CD14-positive monocyte (primary cell): ENCODE measurements around the gene PROZ. TPM values are rescaled to one million over a fixed set of nuclear protein-coding genes. Genes with fewer than 3 reads are reported as not detected.

ENCODE experiments used
- DNase-seq, 3 donors: peaks; one replicate each; pipeline ENCODE4 v3.0.0-alpha.2; 2011 to 2022
- H2AFZ ChIP-seq: 2 replicates; pipeline ENCODE4 v1.6.0; 2012; ENCODE audit warnings: mild to moderate bottlenecking, low read depth, low read length, inconsistent platforms; ENCODE audit not compliant: insufficient read depth, poor library complexity, severe bottlenecking
- H3K27ac ChIP-seq, 2 donors: 1 replicate in 1 of 2; 2 replicates in 1 of 2; pipeline ENCODE4 v1.5.1; 2012 to 2013; ENCODE audit warnings: low read length in 2 of 2, control low read depth in 1 of 2, inconsistent platforms in 1 of 2, low read depth in 1 of 2, mild to moderate bottlenecking in 1 of 2
- H3K27me3 ChIP-seq, 2 donors: one replicate each; pipeline versions ENCODE4 v1.6.0 to v1.6.1; 2011 to 2013; ENCODE audit warnings: low read length in 2 of 2; ENCODE audit not compliant: control insufficient read depth in 2 of 2, insufficient read depth in 2 of 2
- H3K36me3 ChIP-seq, 2 donors: replicated peaks in 1 of 2; 1 replicate in 1 of 2; 2 replicates in 1 of 2; pipeline versions ENCODE4 v1.5.1 to v1.6.1; 2012 to 2013; ENCODE audit warnings: low read length in 2 of 2, control low read depth in 1 of 2, inconsistent platforms in 1 of 2, mild to moderate bottlenecking in 1 of 2; ENCODE audit not compliant: insufficient read depth in 2 of 2, control insufficient read depth in 1 of 2
- H3K4me1 ChIP-seq, 2 donors: 1 replicate in 1 of 2; 2 replicates in 1 of 2; pipeline versions ENCODE4 v1.5.1 to v1.6.1; 2012 to 2013; ENCODE audit warnings: low read length in 2 of 2, control low read depth in 1 of 2, inconsistent platforms in 1 of 2, mild to moderate bottlenecking in 1 of 2, moderate library complexity in 1 of 2; ENCODE audit not compliant: insufficient read depth in 2 of 2, control insufficient read depth in 1 of 2
- H3K4me2 ChIP-seq: replicated peaks from 2 replicates; pipeline ENCODE3; 2012; ENCODE audit warnings: low read length, moderate library complexity, mild to moderate bottlenecking; ENCODE audit not compliant: poor library complexity, severe bottlenecking; ENCODE audit errors: extremely low read depth
- H3K4me3 ChIP-seq, 3 experiments: fragments of 200-600 bp in 1 of 3; sonication (generic) in 1 of 3; replicated peaks in 1 of 3; 1 replicate in 2 of 3; 2 replicates in 1 of 3; pipeline ENCODE4 v1.5.1; 2011 to 2013; ENCODE audit warnings: low read length in 3 of 3, mild to moderate bottlenecking in 3 of 3, control low read depth in 2 of 3, low read depth in 2 of 3, inconsistent platforms in 1 of 3, moderate library complexity in 1 of 3
- H3K79me2 ChIP-seq: 2 replicates; pipeline ENCODE4 v1.6.0; 2012; ENCODE audit warnings: mild to moderate bottlenecking, control low read depth, inconsistent platforms, low read length, moderate library complexity; ENCODE audit not compliant: insufficient read depth
- H3K9ac ChIP-seq: 2 replicates; pipeline ENCODE4 v1.6.0; 2017; ENCODE audit warnings: low read length, mild to moderate bottlenecking; ENCODE audit not compliant: insufficient read depth, poor library complexity, severe bottlenecking
- H3K9me3 ChIP-seq, 2 donors: replicated peaks in 1 of 2; 1 replicate in 1 of 2; 2 replicates in 1 of 2; pipeline versions ENCODE4 v1.5.1 to v1.6.1; 2012 to 2013; ENCODE audit warnings: low read length in 2 of 2, control low read depth in 1 of 2; ENCODE audit not compliant: control insufficient read depth in 1 of 2, insufficient read depth in 1 of 2
- H4K20me1 ChIP-seq: 2 replicates; pipeline ENCODE4 v1.6.0; 2012; ENCODE audit warnings: mild to moderate bottlenecking, low read length, control low read depth, moderate library complexity; ENCODE audit not compliant: insufficient read depth
- H3K27ac Mint-ChIP-seq, 7 donors: one replicate each; pipeline ENCODE4 v1.8.0; 2020; ENCODE audit warnings: mild to moderate bottlenecking in 7 of 7, mixed read lengths in 7 of 7, moderate library complexity in 6 of 7, inconsistent platforms in 2 of 7
- H3K27me3 Mint-ChIP-seq, 3 donors: one replicate each; pipeline ENCODE4 v1.8.0; 2021 to 2022; ENCODE audit warnings: low read depth in 3 of 3, mild to moderate bottlenecking in 3 of 3, mixed read lengths in 3 of 3, moderate library complexity in 3 of 3, inconsistent platforms in 1 of 3
- H3K36me3 Mint-ChIP-seq, 2 donors: one replicate each; pipeline ENCODE4 v1.8.0; 2020; ENCODE audit warnings: mixed read lengths in 2 of 2, inconsistent platforms in 1 of 2, mild to moderate bottlenecking in 1 of 2
- H3K4me1 Mint-ChIP-seq: one replicate; pipeline ENCODE4 v1.8.0; 2020; ENCODE audit warnings: mild to moderate bottlenecking, mixed read lengths
- H3K4me3 Mint-ChIP-seq, 2 donors: one replicate each; pipeline ENCODE4 v1.8.0; 2020; ENCODE audit warnings: mild to moderate bottlenecking in 2 of 2, mixed read lengths in 2 of 2, moderate library complexity in 1 of 2
- H3K9me3 Mint-ChIP-seq, 7 donors: one replicate each; pipeline ENCODE4 v1.8.0; 2020 to 2022; ENCODE audit warnings: mixed read lengths in 7 of 7, mild to moderate bottlenecking in 6 of 7, moderate library complexity in 6 of 7, inconsistent platforms in 2 of 7
- WGBS: methylation state at CpG from one replicate; pipeline ENCODE4 v1.1.5; 2013; ENCODE audit warnings: missing lambda C conversion rate; ENCODE audit not compliant: insufficient coverage; 5-methylcytosine and 5-hydroxymethylcytosine counted together
- intact Hi-C, 2 donors: fragments of 100-400 bp; cut with micrococcal nuclease; formaldehyde crosslinking; loops; one replicate each; pipeline versions ENCODE4 v1.15.0 to v1.15.1; 2023
- polyA plus RNA-seq, 3 donors: library from polyadenylated mRNA; depleted of rRNA in 1 of 3; unstranded in 2 of 3; stranded (reverse) in 1 of 3; fragments of 300-500 nt in 2 of 3; fragments of >200 nt in 1 of 3; fragmentation: Illumina TruSeq in 2 of 3; gene quantifications; 1 replicate in 2 of 3; 2 replicates in 1 of 3; pipeline ENCODE4 v1.2.3, GENCODE V29; 2012 to 2021
- TF ChIP-seq, protein P1 (sequence below): fragments of 200-600 bp; IDR thresholded peaks from one replicate; pipeline ENCODE4 v1.8.0; 2022; ENCODE audit warnings: antibody characterized with exemption, mild to moderate bottlenecking

The PROZ gene
- polyA plus RNA-seq, 3 donors: not detected

DNA sequence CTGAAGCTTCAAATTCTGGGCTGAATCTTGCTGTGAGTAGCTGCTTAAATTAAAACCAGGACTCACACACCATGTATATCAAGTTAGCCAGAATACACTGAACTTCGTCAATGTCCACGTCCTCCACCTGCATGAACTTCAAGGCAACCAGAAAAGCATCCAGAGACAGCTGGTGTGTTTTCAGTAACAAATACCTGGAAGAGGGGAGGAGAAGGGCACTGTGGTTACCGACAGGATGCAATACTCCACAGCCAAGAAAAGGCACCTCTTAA is 20.4 kb downstream of the PROZ start:
- intact Hi-C loops: no loop called here
- peaks cover 15% of the 10 kb centered on the region for H3K4me1 Mint-ChIP-seq
- Histone ChIP-seq H3K27ac (no peak overlapping the region), H3K79me2 (no peaks in the 10 kb centered on the region), H3K9ac (no peak overlapping the region), H4K20me1 (no peaks in the 10 kb centered on the region), H3K27me3 (no peaks in the 10 kb centered on the region), H3K4me2 (no peak overlapping the region), H3K4me1 (peaks cover 11 to 19% of the 10 kb centered on the region in 2 donors), H3K4me3 (no peak overlapping the region), H3K9me3 (peaks cover 0 to 10% of the 10 kb centered on the region in 2 donors), H2AFZ (no peak overlapping the region), H3K36me3 (peaks cover 47 to 71% of the 10 kb centered on the region in 2 donors)
- WGBS: no CpG with 5 or more reads among the region's 3 CpGs
- H3K27ac Mint-ChIP-seq: no peak overlapping the region
- H3K27me3 Mint-ChIP-seq: peaks cover 0 to 8% (median 2%) of the 10 kb centered on the region in 3 donors
- TF ChIP-seq, protein P1, sequence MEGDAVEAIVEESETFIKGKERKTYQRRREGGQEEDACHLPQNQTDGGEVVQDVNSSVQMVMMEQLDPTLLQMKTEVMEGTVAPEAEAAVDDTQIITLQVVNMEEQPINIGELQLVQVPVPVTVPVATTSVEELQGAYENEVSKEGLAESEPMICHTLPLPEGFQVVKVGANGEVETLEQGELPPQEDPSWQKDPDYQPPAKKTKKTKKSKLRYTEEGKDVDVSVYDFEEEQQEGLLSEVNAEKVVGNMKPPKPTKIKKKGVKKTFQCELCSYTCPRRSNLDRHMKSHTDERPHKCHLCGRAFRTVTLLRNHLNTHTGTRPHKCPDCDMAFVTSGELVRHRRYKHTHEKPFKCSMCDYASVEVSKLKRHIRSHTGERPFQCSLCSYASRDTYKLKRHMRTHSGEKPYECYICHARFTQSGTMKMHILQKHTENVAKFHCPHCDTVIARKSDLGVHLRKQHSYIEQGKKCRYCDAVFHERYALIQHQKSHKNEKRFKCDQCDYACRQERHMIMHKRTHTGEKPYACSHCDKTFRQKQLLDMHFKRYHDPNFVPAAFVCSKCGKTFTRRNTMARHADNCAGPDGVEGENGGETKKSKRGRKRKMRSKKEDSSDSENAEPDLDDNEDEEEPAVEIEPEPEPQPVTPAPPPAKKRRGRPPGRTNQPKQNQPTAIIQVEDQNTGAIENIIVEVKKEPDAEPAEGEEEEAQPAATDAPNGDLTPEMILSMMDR: no peak
- H3K9me3 Mint-ChIP-seq: peaks cover 4 to 11% (median 8%) of the 10 kb centered on the region in 7 donors
- no peak for DNase-seq
- H3K4me3 Mint-ChIP-seq: no peak overlapping the region
- peaks cover 66 to 78% of the 10 kb centered on the region in 2 donors for H3K36me3 Mint-ChIP-seq

DNA sequence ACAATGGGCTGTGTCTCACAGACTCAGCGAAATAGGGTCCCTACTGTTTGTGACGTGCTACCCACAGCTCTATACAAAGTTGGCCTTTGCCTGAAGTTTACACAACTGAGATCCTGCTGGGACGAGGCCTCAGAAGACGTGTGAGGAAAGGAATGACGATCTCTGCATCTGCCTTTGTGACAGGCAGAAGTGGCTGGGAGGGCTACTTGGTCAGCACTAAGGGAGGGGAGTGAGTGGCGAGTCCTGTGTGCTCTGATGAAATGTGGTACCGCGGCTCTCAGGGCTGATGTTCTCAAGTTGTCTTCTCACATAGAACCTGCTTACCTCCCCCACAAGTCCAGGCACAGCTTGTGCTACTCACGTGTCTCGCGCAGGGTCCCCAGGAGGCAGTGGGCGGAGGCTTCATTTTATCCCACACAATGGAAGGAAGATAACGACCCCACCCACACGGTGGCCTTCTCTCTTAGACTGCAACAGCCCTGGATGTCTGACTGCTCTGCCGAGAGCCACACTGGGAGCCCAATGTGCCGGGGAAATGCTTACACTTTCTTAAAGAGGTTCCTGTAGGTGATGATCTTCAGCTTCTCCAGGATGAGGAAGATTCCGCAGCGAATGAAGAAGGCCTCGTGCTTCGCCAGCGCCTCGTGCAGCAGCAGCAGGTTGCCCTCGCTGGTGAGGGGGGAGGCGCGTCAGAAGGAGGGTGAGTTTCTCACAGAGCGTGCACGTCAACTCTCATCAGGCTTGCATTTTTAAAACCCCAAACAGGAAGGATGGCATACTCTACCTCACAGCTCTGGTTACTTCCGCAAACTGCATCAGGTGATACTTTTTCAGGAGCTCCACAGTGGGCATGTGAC is 21.2 kb downstream of the PROZ start:
- Histone ChIP-seq H3K9ac (no peak overlapping the region), H3K36me3 (peaks cover 54 to 78% of the 10 kb centered on the region in 2 donors), H3K4me1 (peaks cover 11 to 19% of the 10 kb centered on the region in 2 donors), H3K4me2 (no peak overlapping the region), H3K79me2 (no peaks in the 10 kb centered on the region), H3K4me3 (no peak overlapping the region), H3K9me3 (peaks cover 0 to 10% of the 10 kb centered on the region in 2 donors), H3K27ac (no peak overlapping the region), H2AFZ (no peak overlapping the region), H3K27me3 (no peaks in the 10 kb centered on the region), H4K20me1 (no peaks in the 10 kb centered on the region)
- Mint-ChIP-seq H3K27ac (peak overlapping the region in 3 of 7 donors; percentile 3 to 79 (median 60)), H3K4me1 (peaks cover 12% of the 10 kb centered on the region), H3K9me3 (peaks cover 4 to 11% (median 8%) of the 10 kb centered on the region in 7 donors), H3K4me3 (no peak overlapping the region), H3K36me3 (peaks cover 71 to 81% of the 10 kb centered on the region in 2 donors), H3K27me3 (peaks cover 0 to 8% (median 2%) of the 10 kb centered on the region in 3 donors)
- TF ChIP-seq, protein P1: no peak
- WGBS: 97% methylated on average over 11 of the region's 28 CpGs
- no peak for DNase-seq
- intact Hi-C loops: no loop called here
